Measurements from ENCODE around the gene BACH2. TPM values are rescaled to one million over a fixed set of nuclear protein-coding genes. Genes with fewer than 3 reads are reported as not detected.

BACH2 gene
- total and polyA plus RNA-seq, 10 of the 15 experiments (the other 5 are each of a cell fraction or from before 2014, with no cell fraction given): 0.03 to 0.28 (median 0.04) TPM; not detected in 3

DNA sequence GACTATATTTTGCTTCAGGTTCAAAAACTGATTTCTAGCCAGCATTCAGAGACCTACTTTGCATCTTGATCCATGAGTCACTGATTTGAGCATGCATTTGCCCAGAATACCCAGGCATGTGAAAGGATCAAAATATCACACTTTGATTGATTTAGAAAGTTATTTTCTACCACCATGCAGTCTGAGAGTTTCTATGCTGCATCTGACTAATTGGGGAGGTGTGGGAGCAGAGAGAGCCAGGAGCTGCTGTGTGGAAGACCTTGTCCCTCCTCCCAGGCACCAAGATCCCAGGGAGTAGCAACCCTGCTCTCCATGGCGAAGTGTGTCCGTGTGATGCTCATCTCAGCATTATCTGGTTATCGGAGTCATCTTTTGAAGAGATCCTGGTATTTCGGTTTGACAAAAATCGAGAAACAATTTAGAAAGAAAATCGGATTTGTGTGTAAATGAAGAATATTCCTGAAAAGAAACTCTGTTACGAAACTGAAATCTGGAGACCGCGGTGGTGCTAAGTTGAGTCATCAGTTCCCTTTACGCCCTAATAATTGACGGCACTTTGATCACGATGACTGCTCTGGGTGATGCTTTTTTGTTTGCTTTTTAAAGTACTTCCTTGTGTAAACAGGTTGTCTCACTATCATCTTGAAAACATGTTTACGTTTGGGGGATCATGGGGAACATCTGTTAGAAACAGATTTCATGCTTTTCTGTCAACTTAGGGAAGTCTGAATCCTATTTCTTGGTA is 193.4 kb downstream of the BACH2 start (continued):
- TF ChIP-seq, protein P1, sequence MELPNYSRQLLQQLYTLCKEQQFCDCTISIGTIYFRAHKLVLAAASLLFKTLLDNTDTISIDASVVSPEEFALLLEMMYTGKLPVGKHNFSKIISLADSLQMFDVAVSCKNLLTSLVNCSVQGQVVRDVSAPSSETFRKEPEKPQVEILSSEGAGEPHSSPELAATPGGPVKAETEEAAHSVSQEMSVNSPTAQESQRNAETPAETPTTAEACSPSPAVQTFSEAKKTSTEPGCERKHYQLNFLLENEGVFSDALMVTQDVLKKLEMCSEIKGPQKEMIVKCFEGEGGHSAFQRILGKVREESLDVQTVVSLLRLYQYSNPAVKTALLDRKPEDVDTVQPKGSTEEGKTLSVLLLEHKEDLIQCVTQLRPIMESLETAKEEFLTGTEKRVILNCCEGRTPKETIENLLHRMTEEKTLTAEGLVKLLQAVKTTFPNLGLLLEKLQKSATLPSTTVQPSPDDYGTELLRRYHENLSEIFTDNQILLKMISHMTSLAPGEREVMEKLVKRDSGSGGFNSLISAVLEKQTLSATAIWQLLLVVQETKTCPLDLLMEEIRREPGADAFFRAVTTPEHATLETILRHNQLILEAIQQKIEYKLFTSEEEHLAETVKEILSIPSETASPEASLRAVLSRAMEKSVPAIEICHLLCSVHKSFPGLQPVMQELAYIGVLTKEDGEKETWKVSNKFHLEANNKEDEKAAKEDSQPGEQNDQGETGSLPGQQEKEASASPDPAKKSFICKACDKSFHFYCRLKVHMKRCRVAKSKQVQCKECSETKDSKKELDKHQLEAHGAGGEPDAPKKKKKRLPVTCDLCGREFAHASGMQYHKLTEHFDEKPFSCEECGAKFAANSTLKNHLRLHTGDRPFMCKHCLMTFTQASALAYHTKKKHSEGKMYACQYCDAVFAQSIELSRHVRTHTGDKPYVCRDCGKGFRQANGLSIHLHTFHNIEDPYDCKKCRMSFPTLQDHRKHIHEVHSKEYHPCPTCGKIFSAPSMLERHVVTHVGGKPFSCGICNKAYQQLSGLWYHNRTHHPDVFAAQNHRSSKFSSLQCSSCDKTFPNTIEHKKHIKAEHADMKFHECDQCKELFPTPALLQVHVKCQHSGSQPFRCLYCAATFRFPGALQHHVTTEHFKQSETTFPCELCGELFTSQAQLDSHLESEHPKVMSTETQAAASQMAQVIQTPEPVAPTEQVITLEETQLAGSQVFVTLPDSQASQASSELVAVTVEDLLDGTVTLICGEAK (IDR thresholded peaks at IDR 0.05; ENCODE audit: borderline replicate concordance): no peak
- TF ChIP-seq HDAC2 (IDR thresholded peaks at IDR 0.05) (no peak), NRF1 (conservative IDR thresholded peaks at IDR 0.05; ENCODE audit: low read depth, low read length) (no peak), RFX5 (IDR thresholded peaks at IDR 0.05; ENCODE audit: low read depth, low read length) (no peak), SMAD5 (IDR thresholded peaks at IDR 0.05; ENCODE audit: low read depth) (no peak), CREB1 (IDR thresholded peaks at IDR 0.05; ENCODE audit: low read depth) (0 out of 2 replicates have a peak, but pooled peaks have one; percentile 40), TCF3 (IDR thresholded peaks at IDR 0.05; ENCODE audit: borderline replicate concordance, insufficient read depth, low read depth, low read length) (peak; percentile 71; the same call in 1 of the 2 replicates), NR2C2 (IDR thresholded peaks at IDR 0.05; ENCODE audit: borderline replicate concordance, control insufficient read depth, insufficient read length, low read depth) (no peak), HDAC6 (IDR thresholded peaks at IDR 0.05; ENCODE audit: unreplicated experiment) (no peak), EGR1 (IDR thresholded peaks at IDR 0.05; ENCODE audit: borderline replicate concordance in 1 of 2, low read depth in 2 of 2, low read length in 2 of 2) (no peak), STAT3 (IDR thresholded peaks at IDR 0.05; ENCODE audit: low read depth, low read length) (no peak), SP1 (IDR thresholded peaks at IDR 0.05; ENCODE audit: low read depth, low read length) (peak; percentile 44), RAD51 (IDR thresholded peaks at IDR 0.05) (no peak), IKZF2 (IDR thresholded peaks at IDR 0.05) (peak; percentile 95), CHD2 (IDR thresholded peaks at IDR 0.05; ENCODE audit: borderline replicate concordance, low read depth, low read length) (0 out of 2 replicates have a peak, but pooled peaks have one; percentile 29), CHD1 (IDR thresholded peaks at IDR 0.05; ENCODE audit: low read depth, low read length) (no peak), KLF5 (IDR thresholded peaks at IDR 0.05; ENCODE audit: partially characterized antibody) (no peak)
- TF ChIP-seq, protein P2, sequence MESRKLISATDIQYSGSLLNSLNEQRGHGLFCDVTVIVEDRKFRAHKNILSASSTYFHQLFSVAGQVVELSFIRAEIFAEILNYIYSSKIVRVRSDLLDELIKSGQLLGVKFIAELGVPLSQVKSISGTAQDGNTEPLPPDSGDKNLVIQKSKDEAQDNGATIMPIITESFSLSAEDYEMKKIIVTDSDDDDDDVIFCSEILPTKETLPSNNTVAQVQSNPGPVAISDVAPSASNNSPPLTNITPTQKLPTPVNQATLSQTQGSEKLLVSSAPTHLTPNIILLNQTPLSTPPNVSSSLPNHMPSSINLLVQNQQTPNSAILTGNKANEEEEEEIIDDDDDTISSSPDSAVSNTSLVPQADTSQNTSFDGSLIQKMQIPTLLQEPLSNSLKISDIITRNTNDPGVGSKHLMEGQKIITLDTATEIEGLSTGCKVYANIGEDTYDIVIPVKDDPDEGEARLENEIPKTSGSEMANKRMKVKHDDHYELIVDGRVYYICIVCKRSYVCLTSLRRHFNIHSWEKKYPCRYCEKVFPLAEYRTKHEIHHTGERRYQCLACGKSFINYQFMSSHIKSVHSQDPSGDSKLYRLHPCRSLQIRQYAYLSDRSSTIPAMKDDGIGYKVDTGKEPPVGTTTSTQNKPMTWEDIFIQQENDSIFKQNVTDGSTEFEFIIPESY (IDR thresholded peaks at IDR 0.05): no peak
- TF ChIP-seq, protein P3, sequence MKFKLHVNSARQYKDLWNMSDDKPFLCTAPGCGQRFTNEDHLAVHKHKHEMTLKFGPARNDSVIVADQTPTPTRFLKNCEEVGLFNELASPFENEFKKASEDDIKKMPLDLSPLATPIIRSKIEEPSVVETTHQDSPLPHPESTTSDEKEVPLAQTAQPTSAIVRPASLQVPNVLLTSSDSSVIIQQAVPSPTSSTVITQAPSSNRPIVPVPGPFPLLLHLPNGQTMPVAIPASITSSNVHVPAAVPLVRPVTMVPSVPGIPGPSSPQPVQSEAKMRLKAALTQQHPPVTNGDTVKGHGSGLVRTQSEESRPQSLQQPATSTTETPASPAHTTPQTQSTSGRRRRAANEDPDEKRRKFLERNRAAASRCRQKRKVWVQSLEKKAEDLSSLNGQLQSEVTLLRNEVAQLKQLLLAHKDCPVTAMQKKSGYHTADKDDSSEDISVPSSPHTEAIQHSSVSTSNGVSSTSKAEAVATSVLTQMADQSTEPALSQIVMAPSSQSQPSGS (IDR thresholded peaks at IDR 0.05; ENCODE audit: low read length): peak; percentile 86
- TF ChIP-seq, protein P4, sequence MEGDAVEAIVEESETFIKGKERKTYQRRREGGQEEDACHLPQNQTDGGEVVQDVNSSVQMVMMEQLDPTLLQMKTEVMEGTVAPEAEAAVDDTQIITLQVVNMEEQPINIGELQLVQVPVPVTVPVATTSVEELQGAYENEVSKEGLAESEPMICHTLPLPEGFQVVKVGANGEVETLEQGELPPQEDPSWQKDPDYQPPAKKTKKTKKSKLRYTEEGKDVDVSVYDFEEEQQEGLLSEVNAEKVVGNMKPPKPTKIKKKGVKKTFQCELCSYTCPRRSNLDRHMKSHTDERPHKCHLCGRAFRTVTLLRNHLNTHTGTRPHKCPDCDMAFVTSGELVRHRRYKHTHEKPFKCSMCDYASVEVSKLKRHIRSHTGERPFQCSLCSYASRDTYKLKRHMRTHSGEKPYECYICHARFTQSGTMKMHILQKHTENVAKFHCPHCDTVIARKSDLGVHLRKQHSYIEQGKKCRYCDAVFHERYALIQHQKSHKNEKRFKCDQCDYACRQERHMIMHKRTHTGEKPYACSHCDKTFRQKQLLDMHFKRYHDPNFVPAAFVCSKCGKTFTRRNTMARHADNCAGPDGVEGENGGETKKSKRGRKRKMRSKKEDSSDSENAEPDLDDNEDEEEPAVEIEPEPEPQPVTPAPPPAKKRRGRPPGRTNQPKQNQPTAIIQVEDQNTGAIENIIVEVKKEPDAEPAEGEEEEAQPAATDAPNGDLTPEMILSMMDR (IDR thresholded peaks at IDR 0.05 in 2 of 3, conservative IDR thresholded peaks at IDR 0.05 in 1 of 3; ENCODE audit: control insufficient read depth in 2 of 3, extremely low read depth in 1 of 3, insufficient read depth in 1 of 3, low read depth in 3 of 3, low read length in 3 of 3): no peak
